IPS-NIHi7 (cell line): ENCODE data around the gene CCHCR1.

Experiments
- DNase-seq: peaks from one replicate; pipeline ENCODE4 v3.0.0; 2012; ENCODE audit warnings: mixed read lengths; ENCODE audit errors: extremely low spot score

CCHCR1 gene

GRCh38 chr6:31161216-31162126 lies 3.9 kb upstream of the CCHCR1 start:
- no peak for DNase-seq

DNA sequence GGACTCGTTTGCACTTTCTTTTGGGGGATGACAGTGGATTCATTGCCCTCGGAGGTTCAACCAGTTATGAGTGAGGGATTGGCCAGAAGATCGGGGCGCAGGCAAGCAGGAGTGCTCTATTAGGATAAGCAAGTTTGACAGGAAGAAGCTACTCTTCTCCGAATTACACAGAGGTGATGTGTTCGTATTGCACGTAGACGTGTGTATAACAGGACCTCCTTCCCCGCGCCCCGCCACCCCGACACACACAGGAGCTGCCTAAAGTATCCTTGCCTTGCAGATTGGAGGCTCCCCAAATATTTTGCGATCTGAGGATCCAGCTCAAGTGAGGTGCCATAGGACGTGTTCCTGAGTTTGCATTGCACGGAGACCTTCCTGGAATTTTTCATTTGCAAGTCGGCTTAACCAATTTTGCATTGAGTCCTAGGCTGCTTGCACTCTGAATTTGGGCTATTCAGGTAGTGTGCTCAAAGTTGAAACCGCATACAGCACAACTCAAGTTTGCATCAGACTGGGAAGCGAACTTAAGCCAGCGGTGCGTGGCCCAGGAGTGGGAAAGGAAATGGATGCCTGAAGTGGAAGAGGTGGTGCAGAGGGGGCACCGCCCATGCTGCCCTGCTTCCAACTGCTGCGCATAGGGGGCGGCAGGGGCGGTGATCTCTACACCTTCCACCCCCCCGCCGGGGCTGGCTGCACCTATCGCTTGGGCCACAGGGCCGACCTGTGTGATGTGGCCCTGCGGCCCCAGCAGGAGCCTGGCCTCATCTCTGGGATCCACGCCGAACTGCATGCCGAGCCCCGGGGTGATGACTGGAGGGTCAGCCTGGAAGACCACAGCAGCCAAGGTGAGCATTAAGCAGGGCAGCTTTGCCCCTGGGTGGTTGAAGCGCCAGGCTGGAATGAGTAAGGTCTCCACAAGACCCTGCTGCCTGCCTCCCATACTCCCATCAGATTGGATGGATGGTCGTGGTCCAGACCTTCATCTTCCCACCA lies 1.6 kb upstream of the CCHCR1 start:
- peak; percentile 60 for DNase-seq

- peak; percentile 99 for DNase-seq
These were observed 699 bp upstream of the CCHCR1 start, which contains the start of gene TCF19 for GRCh38 chr6:31158140-31158862. Gene TCF19, plus strand, starts transcription at chr6:31158589. Its CDS starts 881 bp downstream, at chr6:31159470.

DNA sequence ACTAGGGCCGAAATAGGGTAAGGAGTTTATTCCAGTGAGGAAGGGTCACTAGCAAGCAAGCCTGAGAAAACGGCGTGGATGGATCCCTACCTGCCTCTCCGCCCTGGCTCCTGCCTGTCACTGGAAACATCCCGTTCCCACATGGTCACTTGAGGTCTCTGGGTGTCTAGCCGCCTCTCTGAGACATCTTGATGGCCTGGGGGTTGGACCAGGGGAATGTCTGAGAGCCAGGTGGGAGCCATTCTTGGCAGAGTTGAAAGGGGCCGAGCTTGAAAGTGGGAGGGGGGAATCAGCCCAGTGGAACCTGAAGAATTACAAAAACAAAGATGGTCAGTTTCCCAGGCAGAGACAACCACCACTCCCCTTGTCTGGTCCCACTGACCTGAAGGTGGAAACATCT lies 961 bp downstream of the CCHCR1 start:
- DNase-seq = no peak

GRCh38 chr6:31154436-31154835 lies 3.2 kb downstream of the CCHCR1 start:
- no peak for DNase-seq

- no peak for DNase-seq
These were observed 4.8 kb downstream of the CCHCR1 start for GRCh38 chr6:31152781-31153180.

- DNase-seq = no peak
These were observed 7.7 kb downstream of the CCHCR1 start for GRCh38 chr6:31149827-31150447.

DNA sequence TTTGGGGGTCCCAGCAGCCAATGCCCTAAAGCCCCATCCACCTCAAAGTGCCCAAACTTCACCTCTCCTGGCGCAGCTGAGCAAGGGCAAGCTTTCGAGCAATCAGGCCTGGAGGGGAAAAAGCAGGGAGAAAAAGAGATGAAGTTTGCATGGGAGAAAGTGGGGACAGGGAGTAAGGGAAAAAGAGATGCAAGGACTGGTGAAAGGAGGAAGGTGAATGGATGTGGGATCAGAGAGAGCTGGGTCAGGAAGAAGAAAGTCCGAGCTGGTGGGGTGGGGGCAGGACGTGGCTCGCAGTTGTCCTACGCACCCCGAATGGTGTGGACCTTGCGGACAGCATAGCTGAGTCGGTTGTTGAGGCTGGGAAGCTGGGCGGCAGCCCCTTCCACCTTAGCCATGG lies 12.2 kb downstream of the CCHCR1 start:
- DNase-seq = no peak

DNA sequence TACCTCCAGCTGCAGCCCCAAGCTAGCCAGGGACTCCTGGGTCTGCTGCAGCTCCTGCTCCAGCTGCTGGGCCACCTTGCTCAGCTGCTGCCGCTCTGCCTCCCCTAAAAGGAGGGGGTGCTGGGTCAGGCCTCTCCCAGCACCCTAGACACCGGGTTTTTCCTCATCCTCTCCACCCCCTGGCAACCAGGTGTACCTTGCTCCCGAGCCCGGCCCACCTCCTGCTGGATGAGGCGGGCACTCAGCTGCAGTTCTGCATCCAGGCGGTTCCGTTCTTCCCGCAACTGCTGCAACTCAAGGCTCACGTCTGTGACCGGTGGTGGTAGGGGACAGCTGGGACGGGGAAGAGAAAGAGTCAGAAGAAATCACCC lies 12.6 kb downstream of the CCHCR1 start:
- no peak for DNase-seq

DNA sequence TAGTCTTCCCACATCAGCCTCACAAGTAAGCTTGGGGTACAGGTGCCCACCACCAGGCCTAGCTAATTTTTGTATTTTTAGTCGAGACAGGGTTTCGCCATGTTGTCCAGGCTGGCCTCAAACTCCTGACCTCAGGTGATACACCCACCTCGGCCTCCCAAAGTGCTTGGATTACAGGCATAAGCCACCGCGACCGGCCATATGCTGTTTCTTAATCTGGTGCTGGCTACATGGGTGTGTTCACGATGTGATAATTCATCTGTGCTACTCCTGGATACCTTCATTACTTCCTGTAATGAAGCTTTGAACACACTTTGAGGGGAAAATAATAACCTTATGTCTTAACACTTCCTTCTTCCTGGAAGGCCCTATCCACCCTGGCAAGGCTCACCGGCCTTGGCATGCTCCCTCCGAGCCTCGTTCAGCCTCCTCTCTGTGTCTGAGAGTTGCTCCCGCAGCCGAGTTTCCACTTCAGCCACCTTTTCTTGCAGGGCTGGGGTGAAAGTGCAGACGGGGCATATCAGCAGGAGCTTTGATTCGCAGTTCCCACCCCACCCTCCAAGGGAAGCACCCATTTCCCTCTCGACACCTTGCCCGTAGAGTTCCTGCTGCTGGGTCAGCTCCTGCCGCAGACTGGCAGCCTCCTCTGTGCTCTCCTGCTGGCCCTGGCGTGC lies 13.2 kb downstream of the CCHCR1 start:
- no peak for DNase-seq

GRCh38 chr6:31143148-31143547 lies 14.5 kb downstream of the CCHCR1 start:
- DNase-seq = peak; percentile 78

- no peak for DNase-seq
These were observed 15.2 kb downstream of the CCHCR1 start for GRCh38 chr6:31142361-31142761.

GRCh38 chr6:31140643-31141042 lies 17.0 kb downstream of the CCHCR1 start:
- no peak for DNase-seq

DNA sequence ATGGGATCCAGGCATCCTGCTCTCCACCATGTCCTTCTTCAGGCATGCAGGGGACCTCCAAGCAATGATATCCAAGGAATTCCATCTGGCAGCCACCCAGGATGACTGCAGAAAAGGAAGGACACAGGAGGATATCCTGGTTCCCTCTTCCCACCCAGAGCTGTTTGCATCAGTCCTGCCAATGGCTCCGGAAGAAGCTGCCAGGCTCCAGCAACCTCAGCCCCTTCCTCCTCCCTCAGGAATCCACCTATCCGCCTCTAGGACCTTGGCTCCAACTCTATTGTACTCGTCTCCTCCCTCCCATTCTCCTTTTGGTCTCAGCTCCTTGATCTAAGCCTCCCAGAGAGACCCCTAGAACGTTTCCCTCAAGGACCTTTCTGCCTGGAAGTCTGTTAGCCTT lies 18.0 kb downstream of the CCHCR1 start:
- peak; percentile 74 for DNase-seq

- no peak for DNase-seq
These were observed 18.6 kb downstream of the CCHCR1 start, which contains the start of gene PSORS1C2 for GRCh38 chr6:31138982-31139381. Gene PSORS1C2, minus strand, starts transcription at chr6:31139066. Its CDS starts 40 bp downstream, at chr6:31139026.

GRCh38 chr6:31135710-31136109 lies 21.9 kb downstream of the CCHCR1 start:
- DNase-seq = no peak

GRCh38 chr6:31132806-31133205 lies 24.8 kb downstream of the CCHCR1 start:
- no peak for DNase-seq

GRCh38 chr6:31131595-31131994 lies 26.0 kb downstream of the CCHCR1 start:
- no peak for DNase-seq

- no peak for DNase-seq
These were observed 26.9 kb downstream of the CCHCR1 start for GRCh38 chr6:31130751-31131150.

- DNase-seq = no peak
These were observed 28.5 kb downstream of the CCHCR1 start for GRCh38 chr6:31129130-31129529.
